HEK293 (cell line): ENCODE data around the gene SAMHD1.

Experiments
- CTCF ChIA-PET: fragments of 350-600 bp; formaldehyde crosslinking; extraction: SDS; loops from one replicate; lab custom pipeline; 2021; ENCODE audit warnings: antibody characterized with exemption; lab: Yijun Ruan, JAX
- POLR2A ChIA-PET: fragments of 300-600 bp; formaldehyde crosslinking; extraction: SDS; loops from one replicate; lab custom pipeline; 2020; ENCODE audit warnings: antibody characterized with exemption, inconsistent platforms; lab: Yijun Ruan, JAX
- H3K27ac ChIP-seq: fragments of 200-500 bp; sonication (Bioruptor generic); 2 replicates; pipeline ENCODE4 v1.5.1; 2014; ENCODE audit warnings: low read depth, low read length, control low read depth, inconsistent platforms; ENCODE audit errors: extremely low read depth
- H3K36me3 ChIP-seq, 2 experiments: fragments of 200-500 bp in 1 of 2; sonication (Bioruptor generic) in 1 of 2; 1 replicate in 1 of 2; 2 replicates in 1 of 2; pipeline ENCODE4 v1.5.1; 2014 to 2017; ENCODE audit warnings: inconsistent platforms in 2 of 2, low read length in 2 of 2; ENCODE audit not compliant: control insufficient read depth in 2 of 2, insufficient read depth in 1 of 2
- H3K4me1 ChIP-seq: fragments of 200-500 bp; sonication (Bioruptor generic); 2 replicates; pipeline ENCODE4 v1.5.1; 2014; ENCODE audit warnings: mild to moderate bottlenecking, low read length, inconsistent platforms; ENCODE audit not compliant: control insufficient read depth, insufficient read depth
- H3K4me3 ChIP-seq: 2 replicates; pipeline ENCODE4 v1.5.1; 2011; ENCODE audit warnings: low read depth, mild to moderate bottlenecking, control low read depth, low read length, moderate library complexity
- H3K9me3 ChIP-seq: fragments of 200-500 bp; sonication (Bioruptor generic); 2 replicates; pipeline ENCODE4 v1.5.1; 2014; ENCODE audit warnings: low read depth, low read length, inconsistent platforms; ENCODE audit not compliant: control insufficient read depth, insufficient read depth
- KLF10 ChIP-seq: fragments of 450-650 bp; IDR thresholded peaks from 2 replicates; pipeline ENCODE4 v1.5.1; 2018; ENCODE audit warnings: missing biosample characterization, mild to moderate bottlenecking, missing genetic modification characterization
- MZF1 ChIP-seq: fragments of 450-650 bp; formaldehyde crosslinking; IDR thresholded peaks from 2 replicates; pipeline ENCODE4 v1.5.1; 2017; ENCODE audit warnings: missing biosample characterization, missing genetic modification characterization, borderline replicate concordance
- PATZ1 ChIP-seq: fragments of 450-650 bp; formaldehyde crosslinking; IDR thresholded peaks from 2 replicates; pipeline ENCODE4 v1.5.1; 2016; ENCODE audit warnings: missing biosample characterization, missing genetic modification characterization
- ZBTB44 ChIP-seq: fragments of 450-650 bp; IDR thresholded peaks from 2 replicates; pipeline ENCODE4 v1.5.1; 2018; ENCODE audit warnings: missing biosample characterization, mild to moderate bottlenecking, missing genetic modification characterization
- ZIC2 ChIP-seq: fragments of 450-650 bp; formaldehyde crosslinking; IDR thresholded peaks from 2 replicates; pipeline ENCODE4 v1.5.1; 2016; ENCODE audit warnings: missing biosample characterization, missing genetic modification characterization
- ZNF121 ChIP-seq: fragments of 450-650 bp; formaldehyde crosslinking; IDR thresholded peaks from 2 replicates; pipeline ENCODE4 v1.5.1; 2016; ENCODE audit warnings: missing biosample characterization, missing genetic modification characterization
- ZNF16 ChIP-seq: fragments of 450-650 bp; formaldehyde crosslinking; IDR thresholded peaks from 2 replicates; pipeline ENCODE4 v1.5.1; 2016; ENCODE audit warnings: low read depth, missing biosample characterization, missing genetic modification characterization
- ZNF223 ChIP-seq: fragments of 450-650 bp; formaldehyde crosslinking; IDR thresholded peaks from 2 replicates; pipeline ENCODE4 v1.5.1; 2016; ENCODE audit warnings: missing biosample characterization, missing genetic modification characterization
- ZNF23 ChIP-seq: fragments of 450-650 bp; formaldehyde crosslinking; IDR thresholded peaks from 2 replicates; pipeline ENCODE4 v1.5.1; 2016; ENCODE audit warnings: missing biosample characterization, missing genetic modification characterization, borderline replicate concordance
- ZNF292 ChIP-seq: fragments of 450-650 bp; formaldehyde crosslinking; IDR thresholded peaks from 2 replicates; pipeline ENCODE4 v1.5.1; 2016; ENCODE audit warnings: low read depth, missing biosample characterization, missing genetic modification characterization, borderline replicate concordance
- ZNF335 ChIP-seq: fragments of 450-650 bp; formaldehyde crosslinking; conservative IDR thresholded peaks from 2 replicates; pipeline ENCODE4 v1.5.1; 2016; ENCODE audit warnings: missing biosample characterization, missing genetic modification characterization
- ZNF433 ChIP-seq: fragments of 450-650 bp; formaldehyde crosslinking; IDR thresholded peaks from 2 replicates; pipeline ENCODE4 v1.5.1; 2016; ENCODE audit warnings: missing biosample characterization, missing genetic modification characterization, low read depth
- ZNF555 ChIP-seq: fragments of 450-650 bp; formaldehyde crosslinking; conservative IDR thresholded peaks from 2 replicates; pipeline ENCODE4 v1.5.1; 2017; ENCODE audit warnings: missing biosample characterization, mild to moderate bottlenecking, missing genetic modification characterization, inconsistent platforms
- ZNF560 ChIP-seq: fragments of 450-650 bp; formaldehyde crosslinking; IDR thresholded peaks from 2 replicates; pipeline ENCODE4 v1.5.1; 2017; ENCODE audit warnings: missing biosample characterization, missing genetic modification characterization, borderline replicate concordance
- ZNF610 ChIP-seq: fragments of 450-650 bp; formaldehyde crosslinking; IDR thresholded peaks from 2 replicates; pipeline ENCODE4 v1.5.1; 2016; ENCODE audit warnings: missing biosample characterization, missing genetic modification characterization, borderline replicate concordance
- ZNF621 ChIP-seq: fragments of 450-650 bp; formaldehyde crosslinking; IDR thresholded peaks from 2 replicates; pipeline ENCODE4 v1.5.1; 2017; ENCODE audit warnings: missing biosample characterization, missing genetic modification characterization
- ZNF626 ChIP-seq: fragments of 450-650 bp; sonication (Bioruptor Pico); formaldehyde crosslinking; IDR thresholded peaks from 2 replicates; pipeline ENCODE4 v1.5.1; 2018; ENCODE audit warnings: missing biosample characterization, missing genetic modification characterization, inconsistent platforms
- ZNF629 ChIP-seq: fragments of 450-650 bp; formaldehyde crosslinking; IDR thresholded peaks from 2 replicates; pipeline ENCODE4 v1.5.1; 2017; ENCODE audit warnings: missing biosample characterization, missing genetic modification characterization
- ZNF658 ChIP-seq: fragments of 450-650 bp; formaldehyde crosslinking; IDR thresholded peaks from 2 replicates; pipeline ENCODE4; 2016; ENCODE audit warnings: missing biosample characterization, missing genetic modification characterization
- ZNF747 ChIP-seq: fragments of 450-650 bp; formaldehyde crosslinking; IDR thresholded peaks from 2 replicates; pipeline ENCODE4 v1.5.1; 2016; ENCODE audit warnings: missing biosample characterization, missing genetic modification characterization
- ZNF843 ChIP-seq: fragments of 450-650 bp; formaldehyde crosslinking; IDR thresholded peaks from 2 replicates; pipeline ENCODE4 v1.5.1; 2016; ENCODE audit warnings: missing biosample characterization, missing genetic modification characterization
- TF ChIP-seq, protein P1 (sequence below): fragments of 450-650 bp; formaldehyde crosslinking; IDR thresholded peaks from 2 replicates; pipeline ENCODE4 v1.5.1; 2016; ENCODE audit warnings: missing biosample characterization, missing genetic modification characterization, low read depth
- TF ChIP-seq, protein P2 (sequence below): fragments of 450-650 bp; formaldehyde crosslinking; IDR thresholded peaks from 2 replicates; pipeline ENCODE4 v1.5.1; 2017; ENCODE audit warnings: missing biosample characterization, missing genetic modification characterization
- TF ChIP-seq, protein P3 (sequence below): fragments of 450-650 bp; formaldehyde crosslinking; IDR thresholded peaks from 2 replicates; pipeline ENCODE4 v1.5.1; 2016; ENCODE audit warnings: missing biosample characterization, missing genetic modification characterization
- TF ChIP-seq, protein P4 (sequence below): fragments of 450-650 bp; formaldehyde crosslinking; IDR thresholded peaks from 2 replicates; pipeline ENCODE4 v1.5.1; 2016; ENCODE audit warnings: missing biosample characterization, missing genetic modification characterization

Gene SAMHD1

GRCh38 chr20:36865076-36865860, 86.2 kb downstream of the SAMHD1 start:
- POLR2A ChIA-PET: interaction anchor here (0.9 to 3.8 kb wide), 2 partner anchors 29 to 99 kb away, joined by 3 to 17 read pairs; no protein-coding TSS in a partner anchor
- Histone ChIP-seq H3K4me1 (peaks cover 9% of the 10 kb centered on the region; the same call in 1 of the 2 replicates), H3K36me3 (peaks cover 0 to 7% of the 10 kb centered on the region in 2 experiments; a peak in 1 of 3 replicates), H3K4me3 (no peak overlapping the region), H3K9me3 (no peaks in the 10 kb centered on the region), H3K27ac (no peak overlapping the region)
- CTCF ChIA-PET: interaction anchor here (2.0 to 2.1 kb wide), 3 partner anchors 21 to 72 kb away, joined by 8 to 14 read pairs (median 12); no protein-coding TSS in a partner anchor
- TF ChIP-seq ZNF621 (no peak), ZNF629 (no peak), ZNF223 (peak; percentile 49; the same call in 1 of the 2 replicates), KLF10 (no peak), ZNF555 (no peak), ZNF610 (tag by site-specific recombination) (no peak), ZNF23 (tag by site-specific recombination) (no peak), ZNF335 (no peak), ZNF121 (tag by site-specific recombination) (no peak), MZF1 (no peak), ZNF292 (tag by site-specific recombination) (no peak), ZIC2 (tag by site-specific recombination) (peak; percentile 50; the same call in 1 of the 2 replicates), ZNF433 (tag by site-specific recombination) (no peak), PATZ1 (0 out of 2 replicates have a peak, but pooled peaks have one; percentile 34), ZNF747 (tag by site-specific recombination) (no peak), ZNF658 (tag by site-specific recombination) (no peak), ZNF16 (no peak), ZNF626 (tag by site-specific recombination) (no peak), ZNF560 (tag by site-specific recombination) (no peak), ZNF843 (tag by site-specific recombination) (no peak), ZBTB44 (no peak)
- TF ChIP-seq, protein P1, sequence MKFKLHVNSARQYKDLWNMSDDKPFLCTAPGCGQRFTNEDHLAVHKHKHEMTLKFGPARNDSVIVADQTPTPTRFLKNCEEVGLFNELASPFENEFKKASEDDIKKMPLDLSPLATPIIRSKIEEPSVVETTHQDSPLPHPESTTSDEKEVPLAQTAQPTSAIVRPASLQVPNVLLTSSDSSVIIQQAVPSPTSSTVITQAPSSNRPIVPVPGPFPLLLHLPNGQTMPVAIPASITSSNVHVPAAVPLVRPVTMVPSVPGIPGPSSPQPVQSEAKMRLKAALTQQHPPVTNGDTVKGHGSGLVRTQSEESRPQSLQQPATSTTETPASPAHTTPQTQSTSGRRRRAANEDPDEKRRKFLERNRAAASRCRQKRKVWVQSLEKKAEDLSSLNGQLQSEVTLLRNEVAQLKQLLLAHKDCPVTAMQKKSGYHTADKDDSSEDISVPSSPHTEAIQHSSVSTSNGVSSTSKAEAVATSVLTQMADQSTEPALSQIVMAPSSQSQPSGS (tag by site-specific recombination): no peak
- TF ChIP-seq, protein P2, sequence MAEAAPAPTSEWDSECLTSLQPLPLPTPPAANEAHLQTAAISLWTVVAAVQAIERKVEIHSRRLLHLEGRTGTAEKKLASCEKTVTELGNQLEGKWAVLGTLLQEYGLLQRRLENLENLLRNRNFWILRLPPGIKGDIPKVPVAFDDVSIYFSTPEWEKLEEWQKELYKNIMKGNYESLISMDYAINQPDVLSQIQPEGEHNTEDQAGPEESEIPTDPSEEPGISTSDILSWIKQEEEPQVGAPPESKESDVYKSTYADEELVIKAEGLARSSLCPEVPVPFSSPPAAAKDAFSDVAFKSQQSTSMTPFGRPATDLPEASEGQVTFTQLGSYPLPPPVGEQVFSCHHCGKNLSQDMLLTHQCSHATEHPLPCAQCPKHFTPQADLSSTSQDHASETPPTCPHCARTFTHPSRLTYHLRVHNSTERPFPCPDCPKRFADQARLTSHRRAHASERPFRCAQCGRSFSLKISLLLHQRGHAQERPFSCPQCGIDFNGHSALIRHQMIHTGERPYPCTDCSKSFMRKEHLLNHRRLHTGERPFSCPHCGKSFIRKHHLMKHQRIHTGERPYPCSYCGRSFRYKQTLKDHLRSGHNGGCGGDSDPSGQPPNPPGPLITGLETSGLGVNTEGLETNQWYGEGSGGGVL (tag by site-specific recombination): peak; percentile 78
- TF ChIP-seq, protein P3, sequence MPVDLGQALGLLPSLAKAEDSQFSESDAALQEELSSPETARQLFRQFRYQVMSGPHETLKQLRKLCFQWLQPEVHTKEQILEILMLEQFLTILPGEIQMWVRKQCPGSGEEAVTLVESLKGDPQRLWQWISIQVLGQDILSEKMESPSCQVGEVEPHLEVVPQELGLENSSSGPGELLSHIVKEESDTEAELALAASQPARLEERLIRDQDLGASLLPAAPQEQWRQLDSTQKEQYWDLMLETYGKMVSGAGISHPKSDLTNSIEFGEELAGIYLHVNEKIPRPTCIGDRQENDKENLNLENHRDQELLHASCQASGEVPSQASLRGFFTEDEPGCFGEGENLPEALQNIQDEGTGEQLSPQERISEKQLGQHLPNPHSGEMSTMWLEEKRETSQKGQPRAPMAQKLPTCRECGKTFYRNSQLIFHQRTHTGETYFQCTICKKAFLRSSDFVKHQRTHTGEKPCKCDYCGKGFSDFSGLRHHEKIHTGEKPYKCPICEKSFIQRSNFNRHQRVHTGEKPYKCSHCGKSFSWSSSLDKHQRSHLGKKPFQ (tag by site-specific recombination): no peak
- TF ChIP-seq, protein P4, sequence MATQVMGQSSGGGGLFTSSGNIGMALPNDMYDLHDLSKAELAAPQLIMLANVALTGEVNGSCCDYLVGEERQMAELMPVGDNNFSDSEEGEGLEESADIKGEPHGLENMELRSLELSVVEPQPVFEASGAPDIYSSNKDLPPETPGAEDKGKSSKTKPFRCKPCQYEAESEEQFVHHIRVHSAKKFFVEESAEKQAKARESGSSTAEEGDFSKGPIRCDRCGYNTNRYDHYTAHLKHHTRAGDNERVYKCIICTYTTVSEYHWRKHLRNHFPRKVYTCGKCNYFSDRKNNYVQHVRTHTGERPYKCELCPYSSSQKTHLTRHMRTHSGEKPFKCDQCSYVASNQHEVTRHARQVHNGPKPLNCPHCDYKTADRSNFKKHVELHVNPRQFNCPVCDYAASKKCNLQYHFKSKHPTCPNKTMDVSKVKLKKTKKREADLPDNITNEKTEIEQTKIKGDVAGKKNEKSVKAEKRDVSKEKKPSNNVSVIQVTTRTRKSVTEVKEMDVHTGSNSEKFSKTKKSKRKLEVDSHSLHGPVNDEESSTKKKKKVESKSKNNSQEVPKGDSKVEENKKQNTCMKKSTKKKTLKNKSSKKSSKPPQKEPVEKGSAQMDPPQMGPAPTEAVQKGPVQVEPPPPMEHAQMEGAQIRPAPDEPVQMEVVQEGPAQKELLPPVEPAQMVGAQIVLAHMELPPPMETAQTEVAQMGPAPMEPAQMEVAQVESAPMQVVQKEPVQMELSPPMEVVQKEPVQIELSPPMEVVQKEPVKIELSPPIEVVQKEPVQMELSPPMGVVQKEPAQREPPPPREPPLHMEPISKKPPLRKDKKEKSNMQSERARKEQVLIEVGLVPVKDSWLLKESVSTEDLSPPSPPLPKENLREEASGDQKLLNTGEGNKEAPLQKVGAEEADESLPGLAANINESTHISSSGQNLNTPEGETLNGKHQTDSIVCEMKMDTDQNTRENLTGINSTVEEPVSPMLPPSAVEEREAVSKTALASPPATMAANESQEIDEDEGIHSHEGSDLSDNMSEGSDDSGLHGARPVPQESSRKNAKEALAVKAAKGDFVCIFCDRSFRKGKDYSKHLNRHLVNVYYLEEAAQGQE (tag by site-specific recombination): no peak
